Activated CD4-positive, alpha-beta T cell treated with anti-CD3 and anti-CD28 coated beads, Interleukin-2, amount 10 ng/mL, durations not matched to agents 7 days and 5 days (primary cell): ENCODE data around the gene KIF3A. TPM values are rescaled to one million over a fixed set of nuclear protein-coding genes. Genes with fewer than 3 reads are reported as not detected.

Experiments used
- CTCF ChIA-PET: fragments of 350-600 bp; sonication (Branson Sonifier 250); formaldehyde crosslinking; loops from one replicate; lab custom pipeline; 2021; ENCODE audit warnings: antibody characterized with exemption; lab: Charles Lee
- POLR2A ChIA-PET: fragments of 350-600 bp; sonication (Branson Sonifier 250); formaldehyde crosslinking; loops from one replicate; lab custom pipeline; 2021; ENCODE audit warnings: antibody characterized with exemption; lab: Charles Lee
- DNase-seq: peaks from one replicate; pipeline ENCODE4 v3.0.0-alpha.2; 2020
- H3K27ac Mint-ChIP-seq: one replicate; pipeline ENCODE4 v1.8.0; 2021; ENCODE audit warnings: mild to moderate bottlenecking, moderate library complexity, mixed read lengths
- H3K27me3 Mint-ChIP-seq: one replicate; pipeline ENCODE4 v1.8.0; 2021; ENCODE audit warnings: mixed read lengths
- H3K36me3 Mint-ChIP-seq: one replicate; pipeline ENCODE4 v1.8.0; 2021; ENCODE audit warnings: low read depth, mixed read lengths
- H3K4me1 Mint-ChIP-seq: one replicate; pipeline ENCODE4 v1.8.0; 2021; ENCODE audit warnings: mixed read lengths
- H3K4me3 Mint-ChIP-seq: one replicate; pipeline ENCODE4 v1.8.0; 2021; ENCODE audit warnings: mild to moderate bottlenecking, moderate library complexity, mixed read lengths
- H3K9me3 Mint-ChIP-seq: one replicate; pipeline ENCODE4 v1.8.0; 2021; ENCODE audit warnings: mixed read lengths
- total RNA-seq, 2 experiments: library from RNA; stranded (reverse); gene quantifications; one replicate each; pipeline ENCODE4 v1.2.3, GENCODE V29; 2021

The KIF3A gene
- total RNA-seq, 2 experiments from 2014 or later: 7.5 TPM

DNA sequence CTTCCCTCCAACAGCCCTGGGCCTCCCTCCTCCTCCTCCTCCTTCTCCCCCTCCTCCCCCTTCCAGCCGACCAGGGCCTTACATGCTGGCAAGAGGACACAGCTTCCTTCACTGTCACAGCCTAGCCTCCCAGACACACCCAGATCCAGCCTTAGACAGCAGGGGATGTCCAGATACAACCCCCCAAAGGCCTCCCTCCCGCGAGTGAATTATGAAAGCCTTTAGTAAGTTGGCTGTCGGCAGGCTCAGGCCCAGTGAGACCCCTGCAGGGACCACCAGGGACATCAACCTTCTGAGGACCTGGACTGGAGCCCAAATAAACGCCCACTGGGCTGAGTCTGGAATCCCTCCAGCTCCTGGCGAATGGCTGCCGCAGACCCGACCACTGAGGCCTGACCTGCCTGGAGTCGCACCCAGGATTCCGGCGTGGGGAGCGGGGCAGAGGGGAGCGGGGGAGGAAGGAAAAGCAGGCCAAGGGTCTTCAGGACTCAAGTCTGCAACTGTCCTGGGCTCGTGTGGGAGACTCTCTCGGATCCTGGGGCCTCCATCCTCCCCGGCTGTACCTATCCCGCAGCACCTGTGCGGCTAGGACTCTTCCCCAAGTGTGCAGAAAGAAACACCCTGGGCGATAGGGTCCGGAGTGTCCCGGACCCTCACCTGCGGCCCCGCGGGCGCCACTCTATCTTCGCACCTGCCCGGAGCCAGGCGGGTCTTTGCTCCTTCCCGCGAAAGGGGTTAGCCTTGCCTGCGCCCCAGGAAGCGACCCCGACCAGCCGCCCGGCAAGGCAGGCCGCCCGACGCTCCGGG is 39.0 kb upstream of the KIF3A start:
- Mint-ChIP-seq H3K4me3 (peak overlapping the region; percentile 68), H3K27me3 (peaks cover 38% of the 10 kb centered on the region), H3K27ac (no peak overlapping the region), H3K9me3 (no peaks in the 10 kb centered on the region), H3K36me3 (no peaks in the 10 kb centered on the region), H3K4me1 (peaks cover 31% of the 10 kb centered on the region)
- POLR2A ChIA-PET: no interaction called here
- no peak for DNase-seq
- CTCF ChIA-PET: interaction anchor here (0.7 to 2.6 kb wide), 5 partner anchors 10 to 44 kb away, joined by 3 to 13 read pairs (median 3); no protein-coding TSS in a partner anchor

- Mint-ChIP-seq H3K27me3 (peaks cover 30% of the 10 kb centered on the region), H3K36me3 (no peaks in the 10 kb centered on the region), H3K27ac (no peak overlapping the region), H3K4me1 (peaks cover 23% of the 10 kb centered on the region), H3K4me3 (no peak overlapping the region), H3K9me3 (no peaks in the 10 kb centered on the region)
- ChIA-PET CTCF (interaction anchor here (1.0 kb wide), 2 partner anchors 16 to 44 kb away, joined by 3 read pairs; no protein-coding TSS in a partner anchor), POLR2A (no interaction called here)
- no peak for DNase-seq
These were observed 38.2 kb upstream of the KIF3A start for GRCh38 chr5:132775476-132775961.

DNA sequence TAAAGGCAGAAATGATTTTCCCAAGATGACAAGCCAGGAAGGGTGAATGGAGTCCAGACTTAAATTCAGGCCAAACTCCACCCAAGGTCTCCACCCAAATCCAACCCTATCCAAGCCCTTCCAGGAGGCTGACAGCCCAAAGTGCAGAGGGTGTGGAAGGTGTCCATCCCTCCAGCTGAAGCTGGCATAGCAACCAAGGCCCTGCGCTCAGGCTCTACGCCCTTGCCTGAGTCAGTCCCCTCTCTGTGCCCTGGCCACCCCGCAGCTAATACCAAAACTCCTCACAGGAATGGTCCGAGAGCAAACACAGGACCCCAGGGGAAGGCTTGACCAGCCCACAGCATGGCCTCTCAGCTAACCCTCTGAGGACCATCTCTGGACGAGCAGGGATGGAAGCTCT is 37.5 kb upstream of the KIF3A start:
- H3K4me3 Mint-ChIP-seq: no peak overlapping the region
- ChIA-PET CTCF (interaction anchor here (1.0 kb wide), 2 partner anchors 45 kb away, joined by 3 to 4 read pairs; no protein-coding TSS in a partner anchor), POLR2A (no interaction called here)
- no peaks in the 10 kb centered on the region for H3K36me3 Mint-ChIP-seq
- H3K27ac Mint-ChIP-seq: no peak overlapping the region
- H3K4me1 Mint-ChIP-seq: peaks cover 18% of the 10 kb centered on the region
- no peak for DNase-seq
- H3K27me3 Mint-ChIP-seq: peaks cover 29% of the 10 kb centered on the region
- no peaks in the 10 kb centered on the region for H3K9me3 Mint-ChIP-seq

GRCh38 chr5:132774406-132774805 is 37.1 kb upstream of the KIF3A start:
- POLR2A ChIA-PET: no interaction called here
- Mint-ChIP-seq H3K9me3 (no peaks in the 10 kb centered on the region), H3K4me3 (no peak overlapping the region), H3K36me3 (no peaks in the 10 kb centered on the region), H3K27ac (no peak overlapping the region), H3K27me3 (peaks cover 26% of the 10 kb centered on the region), H3K4me1 (peaks cover 15% of the 10 kb centered on the region)
- DNase-seq: no peak
- CTCF ChIA-PET: interaction anchor here (1.0 kb wide), 1 partner anchor 46 kb away, joined by 4 read pairs; no protein-coding TSS in a partner anchor

- no peak overlapping the region for H3K4me3 Mint-ChIP-seq
- no peaks in the 10 kb centered on the region for H3K9me3 Mint-ChIP-seq
- H3K4me1 Mint-ChIP-seq: peaks cover 14% of the 10 kb centered on the region
- ChIA-PET POLR2A (no interaction called here), CTCF (interaction anchor here (1.0 to 1.6 kb wide), 3 partner anchors 16 to 97 kb away, joined by 3 to 4 read pairs (median 3); no protein-coding TSS in a partner anchor)
- DNase-seq: no peak
- H3K36me3 Mint-ChIP-seq: no peaks in the 10 kb centered on the region
- H3K27me3 Mint-ChIP-seq: peaks cover 19% of the 10 kb centered on the region
- no peak overlapping the region for H3K27ac Mint-ChIP-seq
These were observed 36.4 kb upstream of the KIF3A start for GRCh38 chr5:132773601-132774355.

DNA sequence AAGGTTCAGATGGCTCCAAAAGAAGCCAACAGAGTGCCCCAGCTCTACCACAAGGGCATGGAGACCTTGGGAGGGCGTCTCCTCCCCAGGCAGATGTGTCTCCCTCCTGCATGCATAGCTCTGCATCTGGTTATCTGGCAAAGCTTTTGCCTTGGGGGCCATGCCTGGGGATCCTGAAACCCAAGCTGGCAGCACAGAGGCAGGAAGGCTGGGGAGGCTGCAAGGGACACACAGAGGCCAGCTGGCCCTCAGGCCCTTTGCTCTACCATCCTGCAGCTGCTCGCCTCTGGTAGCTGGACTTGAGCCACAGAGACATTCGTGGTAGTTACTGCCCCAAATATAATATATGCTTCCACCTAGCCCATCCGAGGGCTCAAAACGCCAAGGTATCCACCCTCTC is 35.8 kb upstream of the KIF3A start:
- POLR2A ChIA-PET: no interaction called here
- Mint-ChIP-seq H3K4me3 (no peak overlapping the region), H3K4me1 (peaks cover 10% of the 10 kb centered on the region), H3K36me3 (no peaks in the 10 kb centered on the region), H3K9me3 (no peaks in the 10 kb centered on the region), H3K27ac (no peak overlapping the region), H3K27me3 (peaks cover 13% of the 10 kb centered on the region)
- DNase-seq: no peak
- CTCF ChIA-PET: interaction anchor here (0.6 to 1.6 kb wide), 4 partner anchors 9 to 96 kb away, joined by 3 to 4 read pairs (median 3); no protein-coding TSS in a partner anchor

GRCh38 chr5:132772291-132773070 is 35.1 kb upstream of the KIF3A start:
- Mint-ChIP-seq H3K9me3 (no peaks in the 10 kb centered on the region), H3K27me3 (peaks cover 8% of the 10 kb centered on the region), H3K36me3 (no peaks in the 10 kb centered on the region), H3K4me1 (peaks cover 5% of the 10 kb centered on the region), H3K4me3 (no peak overlapping the region), H3K27ac (no peak overlapping the region)
- ChIA-PET POLR2A (no interaction called here), CTCF (interaction anchor here (0.6 to 1.6 kb wide), 4 partner anchors 9 to 95 kb away, joined by 3 to 4 read pairs (median 3); no protein-coding TSS in a partner anchor)
- no peak for DNase-seq

GRCh38 chr5:132771503-132771998 is 34.2 kb upstream of the KIF3A start:
- Mint-ChIP-seq H3K9me3 (no peaks in the 10 kb centered on the region), H3K4me1 (peaks cover 5% of the 10 kb centered on the region), H3K36me3 (no peaks in the 10 kb centered on the region), H3K27ac (no peak overlapping the region), H3K4me3 (no peak overlapping the region), H3K27me3 (peaks cover 8% of the 10 kb centered on the region)
- ChIA-PET POLR2A (no interaction called here), CTCF (interaction anchor here (0.7 to 0.9 kb wide), 2 partner anchors 27 to 500 kb away, joined by 3 to 4 read pairs; no protein-coding TSS in a partner anchor)
- no peak for DNase-seq

DNA sequence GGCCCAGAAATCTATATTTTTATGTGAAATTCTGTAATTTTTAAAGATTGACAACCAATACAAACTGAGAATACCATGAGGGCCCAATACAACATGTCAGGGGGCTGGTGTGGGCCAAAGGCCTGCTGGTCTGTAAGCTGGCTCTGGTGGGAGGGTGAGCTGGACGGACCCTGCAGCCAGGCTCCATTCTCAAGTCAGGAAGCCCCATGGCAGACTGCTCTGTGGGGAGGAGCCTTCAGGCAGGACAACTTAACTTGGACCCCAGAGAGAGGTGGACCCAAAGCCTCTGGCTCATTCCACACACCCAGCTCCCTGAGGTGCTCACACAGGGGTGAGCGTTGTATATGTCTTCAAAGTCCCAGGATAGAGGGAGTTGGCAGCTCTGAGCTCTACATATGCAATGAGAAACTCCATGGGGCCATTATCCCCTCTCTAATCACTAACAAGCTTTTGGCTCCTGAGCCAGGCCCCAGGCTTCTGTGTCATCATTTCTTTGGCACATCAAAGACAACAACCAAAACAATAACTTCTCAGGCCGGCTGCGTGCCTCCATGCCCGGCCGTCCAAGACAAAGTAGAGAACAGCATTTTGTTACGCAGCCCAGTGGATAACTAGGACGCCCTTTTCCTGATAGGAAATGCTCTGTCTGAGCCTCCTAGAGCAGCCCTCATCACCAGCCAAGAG is 33.3 kb upstream of the KIF3A start:
- ChIA-PET POLR2A (no interaction called here), CTCF (interaction anchor here (0.9 to 1.1 kb wide), 2 partner anchors 28 to 50 kb away, joined by 3 to 4 read pairs; no protein-coding TSS in a partner anchor)
- Mint-ChIP-seq H3K27me3 (peaks cover 4% of the 10 kb centered on the region), H3K4me1 (peaks cover 2% of the 10 kb centered on the region), H3K36me3 (no peaks in the 10 kb centered on the region), H3K4me3 (no peak overlapping the region), H3K9me3 (no peaks in the 10 kb centered on the region), H3K27ac (no peak overlapping the region)
- DNase-seq: no peak

DNA sequence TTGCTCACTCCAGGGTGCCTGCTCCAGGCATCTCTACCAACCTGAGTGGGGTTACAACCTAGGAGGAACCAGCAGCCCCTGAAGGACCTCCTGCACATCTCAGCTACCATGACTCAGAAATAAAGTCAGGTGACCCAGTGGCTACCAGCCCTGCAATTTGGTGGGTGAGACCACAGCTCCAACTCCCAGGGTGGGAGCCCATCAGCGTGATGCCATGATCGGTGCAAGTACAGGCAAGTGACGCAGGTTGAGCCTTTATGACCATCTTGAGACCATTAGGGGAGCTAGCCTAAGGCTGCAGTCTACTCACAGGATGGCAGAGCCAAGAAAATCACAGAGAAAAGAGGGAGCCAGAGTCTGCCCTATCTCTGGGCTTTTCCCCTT is 31.1 kb upstream of the KIF3A start:
- DNase-seq: no peak
- ChIA-PET POLR2A (no interaction called here), CTCF (no interaction called here)
- no peaks in the 10 kb centered on the region for H3K9me3 Mint-ChIP-seq
- H3K27me3 Mint-ChIP-seq: no peaks in the 10 kb centered on the region
- no peaks in the 10 kb centered on the region for H3K4me1 Mint-ChIP-seq
- H3K27ac Mint-ChIP-seq: no peak overlapping the region
- H3K4me3 Mint-ChIP-seq: no peak overlapping the region
- no peaks in the 10 kb centered on the region for H3K36me3 Mint-ChIP-seq

- Mint-ChIP-seq H3K4me1 (no peaks in the 10 kb centered on the region), H3K36me3 (no peaks in the 10 kb centered on the region), H3K4me3 (no peak overlapping the region), H3K9me3 (no peaks in the 10 kb centered on the region), H3K27ac (no peak overlapping the region), H3K27me3 (no peaks in the 10 kb centered on the region)
- no peak for DNase-seq
- POLR2A ChIA-PET: interaction anchor here (0.6 kb wide), 1 partner anchor 92 kb away, joined by 3 read pairs; no protein-coding TSS in a partner anchor
- CTCF ChIA-PET: interaction anchor here (0.9 to 3.0 kb wide), 3 partner anchors 10 to 46 kb away, joined by 3 to 13 read pairs (median 3); partner anchors contain the start of genes SEPTIN8 and SOWAHA
These were observed 29.8 kb upstream of the KIF3A start for GRCh38 chr5:132767150-132767549.
